Muscle layer of colon (tissue), 2 donors: ENCODE results near the gene BIK.
A peak's percentile ranks its signal among the peaks of the same experiment; 100 is the strongest.

Source experiments
- H3K27ac ChIP-seq: one replicate; pipeline ENCODE4 v1.7.0; 2013; ENCODE audit warnings: low read depth, mild to moderate bottlenecking, low read length, moderate library complexity
- H3K27me3 ChIP-seq, 2 donors: one replicate each; pipeline ENCODE4 v1.7.0; 2013; ENCODE audit warnings: low read length in 2 of 2, mild to moderate bottlenecking in 2 of 2; ENCODE audit not compliant: insufficient read depth in 2 of 2, control insufficient read depth in 1 of 2
- H3K36me3 ChIP-seq: one replicate; pipeline ENCODE4 v1.7.0; 2013; ENCODE audit warnings: mild to moderate bottlenecking, low read length; ENCODE audit not compliant: insufficient read depth
- H3K4me1 ChIP-seq: one replicate; pipeline ENCODE4 v1.7.0; 2013; ENCODE audit warnings: mild to moderate bottlenecking, low read length; ENCODE audit not compliant: insufficient read depth
- H3K4me3 ChIP-seq, 2 donors: one replicate each; pipeline ENCODE4 v1.7.0; 2013; ENCODE audit warnings: low read length in 2 of 2, low read depth in 1 of 2, mild to moderate bottlenecking in 1 of 2, moderate library complexity in 1 of 2
- H3K9ac ChIP-seq: one replicate; pipeline ENCODE4 v1.7.0; 2013; ENCODE audit warnings: low read length
- H3K9me3 ChIP-seq: one replicate; pipeline ENCODE4 v1.7.0; 2013; ENCODE audit warnings: mild to moderate bottlenecking, low read length
- donor health status: abdominal sarcoma.
- donor health status: Adenocarcinoma of cecum.

BIK gene

DNA sequence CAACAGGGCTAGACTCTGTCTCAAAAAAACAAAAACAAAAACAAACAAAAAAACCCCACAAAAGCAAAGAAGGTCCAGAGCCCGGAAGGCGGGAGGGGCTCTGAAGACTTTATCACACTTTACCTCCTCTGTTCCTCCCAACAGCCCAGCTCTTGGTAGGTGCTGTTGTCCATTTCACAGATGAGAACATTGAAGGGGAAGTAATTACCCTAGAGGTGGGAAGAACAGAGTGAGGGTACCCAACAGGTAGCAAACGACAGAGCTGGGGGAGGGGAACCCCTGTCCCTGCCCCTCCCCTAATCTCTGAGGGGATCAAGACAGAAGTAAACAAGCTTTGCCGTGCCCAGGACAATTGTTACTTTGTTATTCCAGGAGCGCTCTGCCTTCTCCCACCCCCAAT is 1.0 kb upstream of the BIK start:
- Histone ChIP-seq H3K4me1 (peaks cover 11% of the 10 kb centered on the region), H3K4me3 (no peak overlapping the region), H3K27ac (no peak overlapping the region), H3K27me3 (peaks cover 19 to 40% of the 10 kb centered on the region in 2 donors), H3K9ac (no peak overlapping the region), H3K9me3 (no peaks in the 10 kb centered on the region), H3K36me3 (no peaks in the 10 kb centered on the region)

DNA sequence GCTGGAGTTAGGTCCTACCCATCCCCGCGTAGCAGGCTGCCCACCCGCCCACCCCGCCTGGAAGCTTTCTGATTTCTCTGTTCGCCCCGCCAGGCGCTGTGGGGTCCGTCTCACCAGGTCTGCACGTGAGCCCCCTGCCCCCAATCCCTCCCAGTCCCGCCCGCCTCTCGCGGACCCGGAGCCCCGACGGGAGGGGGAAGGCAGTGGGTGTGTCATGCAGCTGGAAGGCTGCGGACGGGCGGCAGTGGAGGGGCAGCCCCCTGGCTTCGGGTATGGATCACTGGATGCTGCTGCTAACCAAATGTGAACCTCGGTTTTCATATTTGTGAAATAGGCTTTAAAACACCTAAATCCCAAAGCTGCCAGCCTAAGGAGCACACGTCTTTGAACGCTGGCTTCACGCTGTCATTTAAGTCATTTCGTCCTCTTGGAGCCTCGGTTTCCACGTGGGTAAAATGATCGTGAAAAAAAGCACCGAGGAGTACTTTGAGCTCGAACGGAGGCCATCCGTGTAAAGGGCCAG is 568 bp upstream of the BIK start:
- peaks cover 11% of the 10 kb centered on the region for H3K4me1 ChIP-seq
- no peak overlapping the region for H3K27ac ChIP-seq
- peaks cover 19 to 40% of the 10 kb centered on the region in 2 donors for H3K27me3 ChIP-seq
- H3K9me3 ChIP-seq = no peaks in the 10 kb centered on the region
- H3K9ac ChIP-seq = no peak overlapping the region
- H3K4me3 ChIP-seq = peak overlapping the region; percentile 38
- no peaks in the 10 kb centered on the region for H3K36me3 ChIP-seq

DNA sequence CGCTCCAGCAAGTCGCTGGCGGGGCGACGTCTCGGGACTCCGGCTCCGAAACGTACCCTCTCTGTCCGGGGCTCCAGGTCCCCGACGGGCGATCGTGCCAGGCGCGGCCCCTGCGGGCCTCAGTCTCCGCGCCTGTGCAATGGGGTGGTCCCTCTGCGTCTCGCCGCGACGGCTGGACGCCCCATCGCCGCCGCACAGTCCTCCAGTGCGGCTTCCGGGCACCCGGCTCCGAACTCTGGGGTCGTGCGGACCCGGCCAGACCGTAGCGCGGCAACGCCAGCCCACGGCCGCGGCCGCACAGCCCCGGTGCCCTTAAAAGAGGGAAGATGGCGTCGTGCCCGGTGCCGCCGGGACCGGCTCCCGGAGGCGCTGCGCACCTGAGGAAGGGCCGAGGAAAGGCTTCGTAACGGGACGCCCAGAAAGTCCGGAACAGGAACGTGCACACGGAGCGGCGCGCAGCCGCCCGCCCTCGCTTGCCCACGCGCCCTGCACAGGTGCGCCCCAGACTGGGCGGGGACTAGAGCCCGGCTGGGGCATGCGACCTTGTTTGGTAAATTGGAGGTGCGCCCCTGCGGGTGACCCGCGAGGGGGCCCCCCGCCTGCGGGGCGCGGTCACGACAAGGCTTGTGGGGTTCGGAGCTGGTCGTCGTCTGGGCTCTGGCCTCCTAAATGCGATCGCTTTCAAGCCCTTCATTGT is 525 bp downstream of the BIK start:
- H3K4me1 ChIP-seq = peaks cover 11% of the 10 kb centered on the region
- H3K4me3 ChIP-seq = peak overlapping the region; percentile 47
- H3K36me3 ChIP-seq = no peaks in the 10 kb centered on the region
- no peaks in the 10 kb centered on the region for H3K9me3 ChIP-seq
- H3K27me3 ChIP-seq = peaks cover 19 to 44% of the 10 kb centered on the region in 2 donors
- no peak overlapping the region for H3K27ac ChIP-seq
- no peak overlapping the region for H3K9ac ChIP-seq

DNA sequence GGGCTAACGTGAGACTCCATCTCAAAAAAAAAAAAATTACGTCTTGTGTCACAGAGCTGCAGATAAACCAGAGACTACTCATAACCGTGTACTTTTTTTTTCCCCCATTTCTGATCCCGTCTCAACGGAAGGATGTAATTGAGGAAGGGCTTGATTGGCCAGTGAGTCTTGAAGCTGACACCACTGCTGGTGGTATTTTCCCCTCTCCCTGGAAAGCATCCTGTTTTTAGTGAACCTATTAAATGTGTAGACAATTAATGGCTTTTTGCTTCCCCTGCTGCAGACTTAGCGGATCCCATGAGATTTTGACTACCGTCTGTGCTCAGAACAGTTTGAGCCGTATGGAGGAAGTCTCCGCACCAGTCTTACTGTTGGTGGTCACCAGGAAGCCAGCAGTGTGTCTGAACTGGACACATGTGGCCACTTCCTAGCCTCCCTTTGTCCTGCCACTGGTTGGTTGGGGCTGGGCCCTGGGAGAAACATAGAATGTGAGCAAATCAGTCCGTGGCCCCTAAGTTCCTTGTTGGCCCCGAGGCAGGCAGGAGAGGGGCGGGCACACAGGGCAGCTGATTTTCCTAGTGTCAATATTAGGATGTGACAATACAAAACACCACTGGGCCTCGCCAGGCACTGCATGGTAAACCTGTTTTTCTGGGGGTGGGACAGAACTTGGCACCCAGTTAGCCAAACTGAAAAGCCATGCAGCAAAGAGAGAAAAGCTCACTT is 3.1 kb downstream of the BIK start:
- peaks cover 11% of the 10 kb centered on the region for H3K4me1 ChIP-seq
- H3K9ac ChIP-seq = no peak overlapping the region
- H3K36me3 ChIP-seq = no peaks in the 10 kb centered on the region
- H3K4me3 ChIP-seq = no peak overlapping the region
- no peaks in the 10 kb centered on the region for H3K9me3 ChIP-seq
- H3K27ac ChIP-seq = no peak overlapping the region
- H3K27me3 ChIP-seq = peaks cover 19 to 44% of the 10 kb centered on the region in 2 donors

DNA sequence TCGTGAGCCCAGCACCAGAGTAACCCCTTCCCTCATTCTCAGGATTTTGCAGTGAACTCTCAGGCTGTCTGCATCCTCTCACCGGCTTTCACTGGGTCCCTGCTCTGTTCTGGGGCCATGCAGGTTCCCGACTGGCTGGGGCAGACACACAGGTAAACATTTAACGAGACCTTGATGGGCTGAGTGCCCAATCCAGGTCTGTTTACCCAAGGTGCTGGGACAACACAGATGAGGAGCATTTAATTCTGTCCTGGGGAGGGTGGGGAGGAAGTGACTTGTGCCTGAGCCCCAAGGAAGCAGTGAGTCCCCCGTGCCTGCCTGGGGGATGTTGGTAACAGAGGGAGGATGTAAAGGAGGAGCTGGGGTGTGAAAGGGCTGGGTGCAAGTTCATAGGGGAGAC is 4.4 kb downstream of the BIK start:
- Histone ChIP-seq H3K36me3 (no peaks in the 10 kb centered on the region), H3K4me3 (no peak overlapping the region), H3K4me1 (peaks cover 10% of the 10 kb centered on the region), H3K9me3 (no peaks in the 10 kb centered on the region), H3K27ac (no peak overlapping the region), H3K27me3 (peaks cover 19 to 42% of the 10 kb centered on the region in 2 donors), H3K9ac (no peak overlapping the region)

DNA sequence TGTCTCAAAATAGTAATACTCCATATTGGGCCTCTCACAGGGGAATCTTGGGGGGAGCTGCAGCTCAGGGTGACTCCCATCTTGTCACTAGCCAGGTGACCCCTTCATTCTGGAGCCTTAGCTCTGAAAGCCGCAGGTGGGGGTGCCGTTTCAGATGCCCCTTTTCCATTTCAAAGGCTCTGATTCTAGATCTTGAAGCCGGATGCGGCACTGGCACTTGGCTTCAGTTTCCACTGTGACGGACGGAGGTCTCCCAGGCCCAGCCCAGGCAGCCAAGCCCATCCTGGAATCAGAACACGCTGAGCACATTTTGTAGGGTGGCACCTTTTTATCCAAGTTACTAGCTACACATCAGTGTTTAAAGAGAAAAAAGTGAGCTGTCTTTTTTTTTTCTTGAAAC is 6.4 kb downstream of the BIK start:
- Histone ChIP-seq H3K36me3 (no peaks in the 10 kb centered on the region), H3K27ac (no peak overlapping the region), H3K4me3 (no peak overlapping the region), H3K9me3 (no peaks in the 10 kb centered on the region), H3K27me3 (peaks cover 11 to 23% of the 10 kb centered on the region in 2 donors), H3K4me1 (no peaks in the 10 kb centered on the region), H3K9ac (no peak overlapping the region)

DNA sequence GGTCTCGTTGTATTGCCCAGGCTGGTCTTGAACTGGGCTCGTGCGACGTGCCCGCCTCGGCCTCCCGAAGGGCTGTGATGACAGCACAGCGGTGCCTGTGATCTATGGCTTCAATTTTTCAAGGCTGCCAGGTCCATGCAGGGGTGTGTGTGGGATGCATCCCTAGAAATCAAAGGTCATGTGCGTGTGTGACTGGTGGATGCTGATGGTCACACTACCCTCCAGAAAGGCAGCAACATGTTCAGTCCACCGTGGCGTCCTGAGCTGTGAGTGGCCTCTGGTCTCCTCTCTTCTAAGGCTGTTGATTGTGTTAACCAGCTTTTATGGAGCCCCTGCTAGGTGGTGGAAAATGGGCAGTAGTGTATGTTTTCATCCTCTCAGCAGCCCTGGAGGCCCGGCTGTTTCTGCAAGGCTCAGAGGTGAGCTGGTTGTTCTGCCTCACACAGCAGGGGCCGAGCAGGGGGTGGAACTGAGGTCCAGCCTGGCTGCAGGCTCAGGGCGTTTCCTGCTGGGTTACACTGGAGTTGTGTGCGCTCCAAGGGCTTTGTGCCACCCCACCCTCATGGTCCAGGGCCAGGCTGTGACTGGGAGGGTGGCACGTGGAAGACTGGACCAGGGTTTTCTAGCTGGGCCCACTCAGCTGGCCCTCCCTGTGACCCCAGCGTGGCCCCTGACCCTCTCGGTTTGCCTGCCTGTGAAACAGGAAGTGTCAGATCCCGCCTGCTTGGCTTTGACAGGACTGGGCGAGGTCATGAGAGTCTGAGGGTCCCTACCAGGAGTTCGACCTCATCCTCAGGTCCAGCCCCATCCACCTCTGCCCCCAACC is 7.7 kb downstream of the BIK start:
- Histone ChIP-seq H3K36me3 (no peaks in the 10 kb centered on the region), H3K4me3 (no peak overlapping the region), H3K9me3 (no peaks in the 10 kb centered on the region), H3K27ac (no peak overlapping the region), H3K9ac (no peak overlapping the region), H3K4me1 (no peaks in the 10 kb centered on the region), H3K27me3 (peaks cover 0 to 11% of the 10 kb centered on the region in 2 donors)

DNA sequence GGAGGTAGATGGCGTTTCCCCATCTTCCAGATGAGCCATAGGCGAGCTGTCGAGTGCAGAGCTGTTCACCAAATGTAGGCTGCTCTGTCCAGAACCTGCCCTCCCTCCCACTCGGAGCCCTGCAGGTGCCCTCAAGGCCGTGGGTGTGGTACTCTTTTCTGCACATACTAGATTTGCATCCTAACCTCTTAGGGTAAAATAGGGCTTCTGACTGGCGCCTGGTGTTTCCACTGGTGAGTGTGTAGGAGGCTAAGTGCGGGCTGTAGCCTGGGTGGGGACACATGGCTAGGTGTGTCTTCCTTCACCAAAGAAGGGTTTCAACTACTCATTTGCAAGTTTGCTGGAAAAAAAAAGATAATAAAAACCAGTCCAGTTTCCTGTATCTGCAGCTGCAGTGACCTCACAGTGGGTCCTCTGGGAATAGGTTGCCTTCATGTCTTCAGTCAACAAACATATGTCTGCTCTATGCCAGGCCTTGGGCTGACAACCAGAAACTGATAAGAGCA is 8.5 kb downstream of the BIK start:
- H3K9ac ChIP-seq = no peak overlapping the region
- H3K4me1 ChIP-seq = no peaks in the 10 kb centered on the region

DNA sequence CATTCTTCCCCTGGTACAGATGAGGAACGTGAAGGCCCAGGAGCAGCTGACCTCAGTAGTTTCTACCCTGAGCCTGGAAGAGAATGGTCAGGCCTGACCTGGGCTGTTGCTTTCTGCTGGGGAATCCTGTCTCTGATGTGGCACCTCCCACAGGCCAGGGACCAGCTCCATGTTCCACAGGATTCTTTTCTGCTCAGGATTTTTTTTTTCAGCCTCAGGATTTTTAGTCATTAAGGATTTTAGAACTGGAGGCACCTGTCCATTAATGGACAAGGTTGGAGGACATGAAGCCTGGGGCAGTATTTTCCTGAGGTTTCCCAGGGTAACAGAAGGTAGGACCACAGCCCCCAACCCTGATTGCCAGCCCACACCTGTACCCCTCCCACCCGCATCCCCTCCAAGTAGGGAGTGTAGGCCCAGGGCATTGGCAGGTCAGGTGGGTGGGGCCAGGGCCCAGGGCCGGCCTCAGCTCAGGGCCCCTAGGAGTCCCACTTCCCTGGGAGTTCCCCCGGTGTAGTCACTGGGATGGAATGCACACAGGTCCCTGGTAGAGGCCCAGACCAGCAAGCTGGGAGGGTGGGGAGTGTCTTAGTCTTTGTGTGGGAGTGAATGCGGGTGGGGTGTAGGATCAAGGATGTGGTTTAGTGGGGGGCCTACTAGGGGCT is 16.1 kb downstream of the BIK start:
- Histone ChIP-seq H3K36me3 (no peaks in the 10 kb centered on the region), H3K9me3 (no peaks in the 10 kb centered on the region), H3K27ac (no peak overlapping the region), H3K27me3 (peaks cover 0 to 4% of the 10 kb centered on the region in 2 donors), H3K4me3 (no peak overlapping the region), H3K9ac (no peak overlapping the region), H3K4me1 (no peaks in the 10 kb centered on the region)

More for the DNA sequence above, 8.5 kb downstream of the BIK start:
- no peaks in the 10 kb centered on the region for H3K9me3 ChIP-seq
- no peak overlapping the region for H3K27ac ChIP-seq
- H3K4me3 ChIP-seq = no peak overlapping the region
- H3K27me3 ChIP-seq = peaks cover 0 to 4% of the 10 kb centered on the region in 2 donors
- no peaks in the 10 kb centered on the region for H3K36me3 ChIP-seq

DNA sequence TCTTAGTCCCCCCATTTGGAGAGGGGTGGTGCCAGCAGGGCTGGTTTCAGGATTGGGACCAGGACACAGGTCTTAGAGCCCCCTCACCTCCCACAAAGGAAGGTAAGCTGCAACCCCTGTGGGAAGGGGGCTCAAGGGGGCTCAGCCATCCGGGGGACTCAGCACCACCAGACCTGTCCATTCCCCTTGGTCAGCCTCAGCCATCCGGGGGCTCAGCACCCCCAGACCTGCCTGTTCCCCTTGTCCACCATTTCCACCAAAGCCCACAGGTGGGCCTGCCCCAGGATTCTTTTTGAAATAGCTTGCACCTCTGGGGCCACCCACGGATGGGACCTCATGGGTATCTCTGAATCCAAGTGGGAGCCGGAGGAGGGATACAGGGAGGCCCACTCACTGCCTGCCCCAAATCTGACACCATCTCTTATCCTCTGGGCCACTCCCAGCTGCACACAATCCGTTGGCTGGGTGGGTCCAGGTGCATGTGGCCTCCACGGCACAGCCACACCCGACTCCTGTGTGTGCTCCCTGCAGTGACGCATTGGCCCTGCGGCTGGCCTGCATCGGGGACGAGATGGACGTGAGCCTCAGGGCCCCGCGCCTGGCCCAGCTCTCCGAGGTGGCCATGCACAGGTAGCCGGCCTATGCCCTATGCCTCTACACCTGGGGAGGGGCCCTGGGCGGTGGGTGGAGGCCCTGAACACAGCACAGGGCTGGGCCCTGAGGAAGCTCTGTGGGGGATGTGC is 16.8 kb downstream of the BIK start:
- Histone ChIP-seq H3K36me3 (peaks cover 4% of the 10 kb centered on the region), H3K27ac (no peak overlapping the region), H3K9ac (no peak overlapping the region), H3K9me3 (no peaks in the 10 kb centered on the region), H3K27me3 (peaks cover 0 to 4% of the 10 kb centered on the region in 2 donors), H3K4me1 (no peaks in the 10 kb centered on the region), H3K4me3 (no peak overlapping the region)
